ENCODE measurements around the gene TPCN1.

TPCN1 gene

DNA sequence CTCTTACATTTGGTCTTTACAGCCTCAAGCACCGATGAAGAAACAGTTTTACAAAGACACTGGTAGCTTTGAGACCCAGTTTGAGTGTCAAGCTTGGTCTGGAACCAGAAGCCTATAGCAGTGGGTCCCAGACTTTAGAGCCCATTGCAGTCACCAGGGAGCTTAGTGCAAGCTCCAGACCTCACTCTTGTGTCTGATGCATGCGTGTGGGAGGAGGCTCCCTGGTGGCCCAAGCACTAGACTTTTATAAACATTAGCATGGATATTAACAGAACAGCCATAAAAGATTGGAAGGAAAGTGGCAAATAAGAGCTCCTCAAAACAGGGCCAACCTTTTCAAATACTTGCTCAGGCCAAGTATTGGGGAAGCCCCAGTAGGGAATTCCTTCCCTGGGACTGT, 68.1 kb downstream of the TPCN1 start:
- no peak for DNase-seq

DNA sequence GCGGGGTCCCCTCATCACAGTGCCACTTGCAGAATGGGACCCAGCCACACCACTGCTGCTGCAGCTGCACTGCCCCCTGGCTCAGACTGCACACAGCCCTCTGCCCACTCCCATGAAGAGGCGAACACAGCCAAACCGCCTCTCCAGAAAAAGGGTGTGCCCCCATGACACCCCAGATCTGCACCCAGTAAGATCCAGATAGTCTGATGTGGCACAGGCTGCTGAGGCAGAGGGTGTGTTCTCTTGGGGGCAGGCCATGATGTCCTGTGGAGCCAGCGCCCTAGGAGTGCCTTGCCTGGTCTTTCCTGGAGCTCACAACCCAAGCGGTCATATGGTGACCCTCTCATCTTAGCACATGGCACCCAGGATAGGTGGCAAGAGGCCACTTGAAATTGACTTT, 69.2 kb downstream of the TPCN1 start:
- no peak for DNase-seq

DNA sequence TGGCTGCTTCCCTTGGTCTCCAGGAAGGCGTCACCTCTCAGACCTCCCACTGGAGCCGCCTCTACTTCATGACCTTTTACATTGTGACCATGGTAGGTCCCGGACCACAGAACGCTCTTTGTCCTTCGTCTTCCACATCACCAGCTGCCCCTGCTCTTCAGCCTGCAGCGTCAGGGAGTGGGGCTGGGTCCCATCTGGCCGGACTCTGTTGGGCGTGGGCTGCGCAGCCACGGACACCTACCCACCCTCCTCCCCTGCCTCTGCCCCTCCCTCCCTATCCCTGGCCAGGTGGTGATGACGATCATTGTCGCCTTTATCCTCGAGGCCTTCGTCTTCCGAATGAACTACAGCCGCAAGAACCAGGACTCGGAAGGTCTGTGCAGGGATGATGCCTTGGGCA, 70.3 kb downstream of the TPCN1 start:
- no peak for DNase-seq

DNA sequence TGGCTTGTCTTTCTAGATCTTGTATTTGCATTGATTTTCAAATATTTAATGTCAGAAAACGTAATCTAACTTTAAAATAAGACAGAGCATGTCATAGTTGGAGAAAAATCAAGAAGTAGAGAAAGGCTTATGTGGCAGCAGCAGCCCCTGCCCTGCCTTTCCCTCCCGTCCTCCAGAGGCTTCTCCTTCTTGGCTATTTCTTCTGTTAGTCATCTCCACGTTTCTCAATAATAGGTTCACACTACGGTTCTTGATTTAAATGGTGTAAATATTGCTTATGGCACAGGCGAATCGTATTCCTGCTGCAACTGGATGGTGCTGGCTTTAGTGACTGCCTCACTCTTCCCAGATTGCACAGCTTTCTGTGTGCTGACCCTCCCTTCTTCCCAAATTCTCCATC, 70.8 kb downstream of the TPCN1 start:
- no peak for DNase-seq

DNA sequence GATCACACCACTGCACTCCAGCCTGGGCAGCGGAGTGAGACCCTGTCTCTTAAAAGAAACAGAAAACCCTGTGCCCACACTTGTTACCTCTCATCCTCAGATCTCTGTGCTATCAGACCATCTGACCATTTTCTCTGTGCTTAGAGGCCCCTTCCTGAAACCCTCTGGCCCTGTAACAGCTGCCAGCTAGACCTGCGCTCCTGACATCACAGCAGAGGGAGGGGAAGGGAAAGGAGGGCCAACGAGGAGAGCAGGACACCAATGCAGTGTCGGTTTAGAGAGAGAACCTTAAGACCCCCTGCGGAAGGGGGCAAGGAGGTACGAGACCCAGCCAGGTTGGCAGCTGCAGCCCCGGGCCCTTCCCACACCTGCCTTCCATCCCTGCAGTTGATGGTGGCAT, 71.3 kb downstream of the TPCN1 start:
- no peak for DNase-seq

DNA sequence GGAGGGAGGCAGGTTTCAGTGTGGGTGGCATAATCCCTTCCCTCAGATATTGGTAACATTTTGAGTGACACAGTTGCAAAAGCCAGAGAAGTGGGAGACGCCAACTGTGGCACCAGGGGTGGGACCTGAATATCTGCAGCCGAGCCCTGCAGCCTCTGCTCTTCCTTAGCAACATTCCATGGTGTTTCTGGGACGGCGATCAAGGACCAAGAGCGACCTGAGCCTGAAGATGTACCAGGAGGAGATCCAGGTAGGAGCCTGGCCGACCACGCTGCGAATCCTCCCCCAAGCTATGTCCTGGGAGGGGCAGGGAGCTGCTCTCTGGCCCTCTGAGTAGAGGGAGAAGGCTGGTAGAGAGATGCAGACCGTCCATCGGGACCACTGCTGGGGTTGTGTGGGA, 71.8 kb downstream of the TPCN1 start:
- DNase-seq: no peak

DNA sequence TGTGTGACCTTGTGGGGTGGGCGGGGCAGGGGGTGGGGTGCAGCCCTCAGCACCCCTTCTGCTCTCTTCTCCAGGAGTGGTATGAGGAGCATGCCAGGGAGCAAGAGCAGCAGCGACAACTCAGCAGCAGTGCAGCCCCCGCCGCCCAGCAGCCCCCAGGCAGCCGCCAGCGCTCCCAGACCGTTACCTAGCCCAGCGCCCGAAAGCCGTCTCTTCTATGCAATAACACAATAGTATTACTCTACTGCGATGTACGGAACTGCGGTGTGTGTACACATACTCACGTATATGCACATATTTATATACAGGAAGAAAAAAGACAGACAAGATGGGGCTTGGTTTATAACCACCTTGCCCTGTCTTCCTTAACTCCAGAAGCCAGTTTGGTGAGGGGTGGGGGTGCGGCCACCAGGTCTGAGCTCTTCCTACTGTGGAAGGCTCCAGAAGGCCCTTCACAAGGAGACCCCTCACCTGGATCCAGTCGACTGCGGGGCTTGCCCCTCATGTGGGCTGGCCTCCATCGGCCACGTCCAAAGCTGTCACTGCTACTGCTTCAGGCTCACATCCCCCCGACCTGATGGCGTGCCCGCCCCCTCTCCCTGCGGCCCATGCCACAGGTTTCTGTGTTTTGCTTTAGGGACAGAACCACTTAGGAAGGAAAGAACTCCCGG, 74.8 kb downstream of the TPCN1 start:
- no peak for DNase-seq

DNA sequence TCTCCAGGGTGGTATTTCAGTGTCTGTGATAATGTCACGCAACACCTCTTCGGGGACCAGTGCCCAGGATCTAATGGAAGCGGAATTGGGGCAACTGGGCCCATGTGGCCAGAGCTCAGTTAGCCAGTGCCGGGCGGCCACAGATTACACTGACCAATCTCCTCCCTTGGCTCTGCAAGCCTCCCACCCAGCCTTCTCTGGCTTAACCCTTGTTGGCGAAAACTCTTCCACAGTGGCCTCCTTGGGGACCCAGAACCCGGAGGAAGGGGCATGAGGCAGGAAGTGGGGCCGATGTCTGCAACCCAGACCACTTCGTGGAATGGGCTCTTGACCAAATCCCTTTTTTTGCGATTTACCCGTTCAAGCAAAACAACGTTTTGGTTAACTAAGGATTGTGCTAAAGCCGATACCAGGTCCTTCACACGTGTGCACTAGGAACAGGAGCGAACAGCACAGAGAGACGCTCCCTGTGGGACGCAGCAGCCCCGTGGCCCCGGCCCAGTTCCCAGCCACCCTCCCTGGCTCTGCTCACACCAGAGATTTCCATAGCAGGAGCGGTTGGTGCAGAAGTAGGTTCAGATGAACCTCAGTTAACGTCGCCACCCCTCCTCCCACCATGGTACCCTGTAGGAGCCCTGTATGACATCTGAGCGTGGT, 75.4 kb downstream of the TPCN1 start:
- DNase-seq: no peak

DNA sequence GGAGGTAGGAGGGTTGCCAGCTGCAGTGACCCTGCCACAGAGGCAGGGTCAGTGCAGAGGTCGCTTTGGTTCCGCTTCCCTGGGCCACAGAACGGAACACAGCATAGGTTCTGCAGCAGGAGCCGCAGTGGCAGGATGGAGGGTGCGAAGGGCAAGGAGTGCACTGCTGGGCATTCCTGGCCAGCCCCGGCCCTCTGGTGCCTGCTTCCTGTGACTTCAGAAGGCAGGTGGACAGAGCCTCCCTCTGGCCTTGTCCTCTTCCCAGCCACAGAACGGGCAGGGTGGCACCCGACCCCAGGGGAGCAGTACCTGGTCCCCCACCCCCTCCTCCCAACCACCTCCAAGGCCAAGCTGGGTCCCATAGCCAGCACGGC, 75.9 kb downstream of the TPCN1 start:
- DNase-seq: no peak

DNA sequence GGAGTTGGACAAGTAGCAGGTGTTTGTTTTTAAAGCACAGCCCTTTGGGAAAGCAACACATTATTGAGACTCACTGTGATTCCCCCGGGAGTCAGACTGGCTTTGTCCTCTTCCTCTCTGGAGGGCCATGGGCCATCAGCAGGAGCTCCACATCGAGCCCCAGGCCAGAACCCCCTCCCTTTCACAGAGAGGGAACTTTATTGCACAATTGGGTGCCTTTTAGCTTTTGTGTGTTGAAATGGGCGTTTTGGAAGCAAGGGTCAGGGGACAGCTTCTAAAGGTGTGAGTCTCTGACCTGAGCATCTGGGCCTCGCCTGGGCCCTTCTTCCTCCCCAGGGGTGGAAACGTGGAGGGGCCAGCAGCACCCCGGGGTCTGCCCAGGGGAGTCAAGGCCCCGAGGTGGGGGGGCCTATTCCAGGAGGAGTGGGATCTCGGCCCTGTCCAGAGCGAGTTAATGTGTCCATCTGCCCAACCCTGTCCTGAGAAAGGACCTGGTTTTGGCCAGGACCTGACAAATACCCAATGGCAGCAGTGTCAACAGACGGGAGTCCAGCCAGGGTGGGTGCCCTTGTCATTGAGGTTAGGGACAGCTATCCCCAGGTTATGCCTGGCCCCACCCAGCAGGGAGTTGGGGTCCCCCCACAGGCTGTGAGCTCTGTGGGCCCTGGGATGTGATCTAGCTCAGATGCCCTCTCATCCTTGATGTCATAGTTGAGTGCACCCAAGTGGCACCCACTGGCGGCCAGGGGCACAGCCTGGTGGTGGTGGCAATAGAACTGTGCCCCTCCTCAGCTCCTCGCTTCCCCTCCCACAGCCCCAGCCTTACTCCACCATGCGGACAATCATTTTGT, 76.6 kb downstream of the TPCN1 start:
- DNase-seq: no peak

DNA sequence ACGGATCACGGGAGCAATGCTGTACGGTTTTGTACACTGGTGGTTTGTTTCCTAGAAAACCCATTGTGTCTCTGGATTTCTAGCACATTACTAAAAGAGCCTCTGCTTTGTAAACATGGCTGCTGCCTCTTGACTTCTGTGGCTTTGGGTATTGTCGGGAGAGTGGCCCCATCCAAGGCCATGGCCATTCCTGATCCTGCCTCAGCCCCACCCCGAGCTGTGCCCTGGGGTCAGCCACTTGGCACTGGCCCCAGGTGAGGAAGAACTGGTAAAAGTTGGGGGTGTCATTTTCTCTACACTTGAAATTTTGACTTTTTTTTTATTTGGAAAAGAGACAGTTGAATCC, 77.2 kb downstream of the TPCN1 start:
- no peak for DNase-seq

DNA sequence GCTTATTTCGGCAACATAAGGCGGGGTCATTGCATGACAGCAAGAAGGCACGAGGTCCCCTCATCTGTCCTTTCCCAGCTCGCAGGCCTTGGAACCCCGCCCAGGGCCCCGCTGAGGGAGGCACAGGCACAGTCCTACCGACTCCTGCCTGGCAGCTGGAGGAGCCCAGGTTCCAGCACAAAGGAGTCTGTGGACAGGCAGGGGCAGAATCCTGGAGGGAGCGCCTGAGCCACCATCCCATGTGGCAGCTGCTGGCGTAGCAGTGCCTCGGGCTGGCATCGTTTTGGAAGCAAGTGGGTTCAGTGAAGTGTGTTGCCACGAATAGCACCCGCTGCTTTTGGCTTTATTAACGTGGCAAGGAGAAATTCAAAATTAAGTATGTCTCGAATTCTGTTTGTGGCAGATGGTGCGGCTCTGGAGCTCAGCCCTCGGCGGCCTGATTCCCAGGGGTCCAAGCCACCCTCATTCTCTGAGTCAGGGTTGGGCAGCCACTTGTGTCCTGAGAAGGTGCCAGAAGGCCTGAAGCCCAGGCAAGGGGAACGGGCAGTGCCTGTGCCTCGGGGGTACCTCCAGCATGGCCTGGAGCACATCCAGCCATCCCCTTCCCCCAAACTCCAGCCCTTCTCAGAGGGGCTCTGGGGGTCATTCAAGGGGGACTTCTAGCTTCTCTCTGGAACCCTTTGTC, 77.7 kb downstream of the TPCN1 start:
- DNase-seq: no peak

DNA sequence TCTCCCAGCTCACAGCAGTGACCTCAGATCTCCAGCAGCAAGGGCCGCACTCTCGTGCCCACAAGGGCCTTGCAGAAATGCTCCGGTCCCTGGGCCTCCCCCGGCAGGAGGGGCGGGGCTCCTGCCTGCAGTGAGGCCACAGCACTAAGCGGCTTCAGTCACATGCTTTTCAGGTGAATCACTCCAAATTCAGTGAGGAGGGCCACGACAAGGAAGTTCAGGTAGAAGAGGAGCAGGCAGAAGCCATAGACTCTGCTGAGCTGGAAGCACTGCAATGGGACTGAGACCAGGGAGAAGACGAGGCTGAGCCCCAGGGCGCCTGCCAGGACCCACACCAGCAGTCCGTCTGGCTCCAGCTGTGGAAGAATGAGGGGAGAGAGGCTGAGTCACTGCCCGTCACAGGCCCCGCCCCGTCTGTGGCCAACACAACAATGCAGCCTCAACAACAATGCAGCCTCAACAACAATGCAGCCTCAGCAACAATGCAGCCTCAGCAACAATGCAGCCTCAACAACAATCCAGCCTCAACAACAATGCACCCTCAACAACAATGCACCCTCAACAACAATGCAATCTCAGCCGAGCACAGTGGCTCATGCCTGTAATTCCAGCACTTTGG, 78.5 kb downstream of the TPCN1 start:
- DNase-seq: no peak

DNA sequence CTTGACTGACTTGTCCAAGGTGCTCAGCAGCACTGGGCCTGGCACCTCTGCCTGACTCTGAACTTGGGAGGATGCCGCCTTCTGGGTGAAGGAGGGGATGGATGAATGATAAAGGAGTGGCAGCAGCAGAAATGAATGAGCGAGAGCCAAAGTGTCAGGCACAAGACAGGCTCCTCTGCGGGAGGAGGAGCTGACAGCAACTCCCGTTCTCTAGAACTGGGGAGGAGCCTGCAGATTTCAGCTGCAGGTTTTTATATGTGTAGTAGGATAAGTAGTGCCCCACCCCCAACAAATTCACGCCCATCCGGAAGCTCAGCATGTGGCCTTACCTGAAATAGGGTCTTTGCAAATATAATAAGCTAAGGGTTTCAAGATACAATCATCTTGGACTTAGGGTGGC, 80.5 kb downstream of the TPCN1 start:
- no peak for DNase-seq

DNA sequence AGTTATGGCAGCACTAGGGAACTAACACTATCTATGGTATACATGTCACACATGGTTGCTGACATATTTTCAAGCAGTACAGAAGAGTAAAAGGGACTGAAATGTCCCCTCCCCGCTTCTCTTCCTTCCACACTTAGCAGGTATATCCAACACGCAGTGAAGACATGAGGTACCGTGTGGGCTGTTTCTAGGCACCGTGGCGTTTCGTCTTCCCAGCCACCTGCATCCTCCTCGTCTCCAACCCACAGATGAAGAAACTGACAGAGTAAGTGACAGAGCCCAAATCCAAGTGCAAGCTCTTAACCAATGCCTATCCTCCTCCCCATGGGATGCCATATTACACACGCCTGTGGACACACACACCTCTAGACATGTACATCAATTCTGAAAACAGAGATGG, 81.2 kb downstream of the TPCN1 start:
- DNase-seq: no peak

DNA sequence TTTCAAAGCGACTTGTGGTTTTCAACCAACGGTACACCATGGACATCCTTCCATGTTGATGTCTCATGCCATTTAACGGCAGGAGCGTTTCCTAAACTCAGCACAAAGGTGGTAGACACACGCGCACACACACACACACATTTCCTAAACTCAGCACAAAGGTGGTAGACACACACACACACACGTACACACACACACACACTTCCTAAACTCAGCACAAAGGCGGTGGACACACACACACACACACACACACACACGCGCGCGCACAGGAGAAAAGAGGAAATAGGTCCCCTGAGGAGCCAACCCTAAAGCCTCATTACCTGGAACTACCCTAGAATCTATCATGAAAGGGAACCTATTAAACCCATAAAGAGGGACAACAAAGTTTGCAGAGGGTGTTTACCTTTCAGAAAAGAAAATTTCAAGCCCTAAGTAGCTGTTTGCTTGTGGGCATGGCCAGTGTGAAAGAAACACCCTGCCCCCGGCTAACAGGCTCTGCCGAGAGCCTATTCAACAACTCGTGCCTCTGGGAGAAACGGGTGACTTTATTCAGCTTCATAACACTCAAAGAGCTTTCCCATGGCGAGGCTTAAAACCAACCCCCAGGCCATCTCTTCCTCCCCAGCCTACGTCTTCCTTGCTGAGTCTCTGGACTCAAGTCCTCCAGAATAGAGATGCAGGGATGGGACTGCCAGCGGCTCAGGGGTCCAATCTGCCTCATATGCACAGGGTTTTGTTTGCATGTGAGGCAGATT, 81.8 kb downstream of the TPCN1 start:
- no peak for DNase-seq

DNA sequence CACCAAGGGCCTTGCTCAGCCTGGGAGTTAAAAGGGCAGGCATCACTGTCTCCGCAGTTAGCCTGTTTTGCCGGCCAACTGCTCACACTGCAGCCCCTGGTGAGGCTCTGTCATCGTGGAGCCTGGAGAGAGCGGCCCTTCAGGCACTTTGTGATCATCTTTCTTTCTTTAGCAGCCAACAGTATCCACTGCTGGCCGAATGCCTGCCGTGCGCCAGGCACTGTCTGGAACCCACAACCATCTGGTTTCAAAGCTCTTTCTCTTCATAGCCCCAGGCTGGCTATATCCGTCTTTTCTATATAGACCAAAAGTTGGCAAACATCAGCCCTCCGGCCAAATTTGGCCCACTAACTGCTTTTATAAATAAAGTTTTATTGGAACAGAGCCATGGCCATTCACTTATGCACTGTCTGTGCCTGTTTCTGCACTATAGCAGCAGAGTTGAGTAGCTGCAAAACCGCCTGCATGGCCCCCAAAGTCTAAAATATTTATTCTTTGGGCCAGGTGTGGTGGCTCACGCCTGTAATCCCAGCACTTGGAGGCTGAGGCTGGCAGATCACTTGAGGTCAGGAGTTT, 84.1 kb downstream of the TPCN1 start:
- no peak for DNase-seq

DNA sequence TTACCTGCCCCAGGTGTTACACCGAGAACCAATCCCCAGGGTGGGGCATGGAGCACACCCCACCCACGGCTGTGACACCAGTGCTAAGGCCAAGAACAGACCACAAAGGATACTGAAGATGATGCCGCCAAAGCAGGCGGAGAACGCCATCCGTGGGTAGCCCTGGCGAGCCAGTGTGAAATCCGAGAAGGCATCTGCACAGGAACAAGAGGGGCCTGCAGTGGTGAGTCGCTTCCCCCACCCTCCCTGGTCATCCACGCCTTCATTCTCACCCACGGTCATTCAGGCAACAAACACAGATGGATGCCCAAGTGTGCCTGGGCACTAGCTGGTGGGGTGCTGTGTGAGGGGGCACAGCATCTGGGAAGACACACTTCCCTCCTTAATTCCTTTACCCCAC, 85.1 kb downstream of the TPCN1 start:
- DNase-seq: no peak

DNA sequence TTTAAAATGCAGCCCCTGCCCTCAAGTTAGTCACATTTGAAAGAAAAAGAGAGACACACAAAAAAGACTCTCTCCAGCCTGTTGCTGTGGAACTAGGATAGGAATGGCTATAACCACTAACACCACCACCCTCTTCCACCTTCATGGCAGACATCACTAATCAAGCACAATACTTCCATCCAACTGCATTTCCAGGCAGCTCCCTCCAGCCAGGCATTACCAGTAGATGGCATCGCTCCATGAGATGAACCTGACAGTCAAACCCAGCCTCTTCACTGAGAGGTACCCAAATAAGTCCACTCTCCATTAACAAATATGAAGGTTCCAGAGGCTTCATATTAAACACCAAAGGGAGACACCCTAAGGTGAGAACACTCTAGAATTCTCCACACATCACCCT, 89.2 kb downstream of the TPCN1 start:
- DNase-seq: no peak

DNA sequence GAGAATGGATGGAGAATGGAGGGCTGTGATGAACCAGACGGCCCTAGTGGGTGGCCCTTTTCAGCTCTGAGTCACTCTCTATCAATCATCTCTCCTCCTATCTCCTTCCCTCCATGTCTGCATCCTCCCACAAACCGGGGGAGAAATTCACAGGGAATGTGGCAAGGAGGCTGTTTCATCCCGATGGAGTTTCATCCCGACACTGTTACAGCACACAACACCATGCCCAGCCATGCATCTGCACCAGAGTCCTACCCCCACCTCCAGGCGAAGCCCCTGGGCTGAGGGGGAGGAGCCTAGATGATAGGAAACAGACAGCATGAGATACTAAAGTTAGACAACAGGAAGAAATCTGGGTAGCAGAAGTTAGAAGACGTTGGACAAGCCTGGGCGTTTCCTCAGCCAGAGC, 92.9 kb downstream of the TPCN1 start:
- DNase-seq: no peak

DNA sequence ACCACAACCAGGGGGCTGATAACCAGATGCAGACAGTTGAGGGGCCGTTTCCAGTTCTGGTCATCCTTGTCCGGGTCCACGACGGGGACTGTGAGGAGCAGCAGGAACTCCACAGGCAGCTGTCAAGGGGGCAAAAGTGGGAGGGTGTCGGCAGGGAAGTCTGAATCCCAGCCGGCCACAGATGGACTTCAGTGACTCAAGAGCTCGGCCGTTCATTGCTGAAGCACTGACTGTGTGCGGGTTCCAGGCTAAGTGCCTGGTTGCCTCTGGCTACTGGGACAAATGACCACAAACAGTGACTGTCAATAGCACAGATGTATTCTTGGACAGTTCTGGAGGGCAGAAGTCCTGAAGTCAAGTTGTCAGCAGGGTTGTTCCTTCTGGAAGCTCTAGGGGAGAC, 94.1 kb downstream of the TPCN1 start:
- DNase-seq: no peak

DNA sequence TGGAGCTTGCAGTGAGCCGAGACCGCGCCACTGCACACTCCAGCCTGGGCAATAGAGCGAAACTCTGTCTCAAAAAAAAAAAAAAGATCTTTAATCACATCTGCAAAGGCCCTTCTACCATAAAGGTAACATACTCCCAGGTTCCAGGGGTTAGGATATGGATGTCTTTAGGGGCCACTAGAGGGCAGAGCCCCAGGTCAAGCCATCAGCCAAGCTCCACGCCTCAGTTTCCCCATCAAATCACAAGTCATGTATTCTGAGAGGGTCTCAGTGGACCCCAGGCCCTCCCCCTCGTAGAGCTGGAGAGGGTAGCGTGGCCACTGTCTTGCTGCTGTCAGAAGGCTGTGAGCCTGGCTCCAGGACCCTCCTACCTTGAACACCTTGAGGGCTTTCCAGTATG, 94.9 kb downstream of the TPCN1 start:
- DNase-seq: no peak
